NCI-H2107 treated with DMSO at 0.1 percent for 48 hours (cell line): Measurements from ENCODE around the gene UBASH3A.
"Not testable (repeated sequence)": the region's sequence is repeated elsewhere in the genome, so short reads cannot be mapped to it uniquely, and the experiment has no call there.

Experiments used
- DNase-seq: peaks from one replicate; lab custom pipeline; 2025; ENCODE audit not compliant: unreplicated experiment; lab: John Stamatoyannopoulos, UW

Gene UBASH3A

DNA sequence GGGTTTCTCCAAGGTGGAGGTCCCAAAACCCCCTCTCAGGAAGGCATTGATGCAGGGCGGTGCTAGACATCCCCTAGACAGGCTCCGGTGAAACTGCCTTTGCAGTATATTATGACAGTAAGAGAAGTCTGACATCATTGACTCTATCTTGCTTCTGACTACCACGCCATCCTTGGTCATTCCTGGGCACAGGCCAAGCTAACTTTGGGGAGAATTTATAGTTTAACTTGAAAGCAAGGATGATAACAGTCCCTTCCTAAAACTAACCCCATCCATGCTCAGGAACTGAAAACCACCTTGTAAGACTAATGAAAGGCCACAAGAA is 62.1 kb downstream of the UBASH3A start:
- DNase-seq = no peak

DNA sequence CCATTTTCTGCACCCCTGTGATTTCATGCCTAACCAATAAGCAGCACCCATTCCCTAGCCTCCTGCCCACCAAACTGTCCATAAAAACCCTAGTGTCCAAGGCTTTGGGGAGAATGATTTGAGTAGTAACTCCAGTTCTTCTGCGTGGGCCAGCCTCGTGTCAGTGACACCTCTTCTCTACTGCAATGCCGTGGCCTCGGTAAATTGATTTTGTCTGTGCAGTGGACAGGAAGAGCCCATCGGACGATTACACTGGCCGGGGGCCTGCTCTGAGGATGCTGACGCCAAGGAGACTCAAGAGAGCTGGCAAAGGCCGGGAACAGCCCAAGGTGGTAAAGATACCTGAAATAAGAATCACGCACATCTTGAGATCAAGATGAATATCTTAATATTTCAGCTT is 63.0 kb downstream of the UBASH3A start:
- DNase-seq = no peak

DNA sequence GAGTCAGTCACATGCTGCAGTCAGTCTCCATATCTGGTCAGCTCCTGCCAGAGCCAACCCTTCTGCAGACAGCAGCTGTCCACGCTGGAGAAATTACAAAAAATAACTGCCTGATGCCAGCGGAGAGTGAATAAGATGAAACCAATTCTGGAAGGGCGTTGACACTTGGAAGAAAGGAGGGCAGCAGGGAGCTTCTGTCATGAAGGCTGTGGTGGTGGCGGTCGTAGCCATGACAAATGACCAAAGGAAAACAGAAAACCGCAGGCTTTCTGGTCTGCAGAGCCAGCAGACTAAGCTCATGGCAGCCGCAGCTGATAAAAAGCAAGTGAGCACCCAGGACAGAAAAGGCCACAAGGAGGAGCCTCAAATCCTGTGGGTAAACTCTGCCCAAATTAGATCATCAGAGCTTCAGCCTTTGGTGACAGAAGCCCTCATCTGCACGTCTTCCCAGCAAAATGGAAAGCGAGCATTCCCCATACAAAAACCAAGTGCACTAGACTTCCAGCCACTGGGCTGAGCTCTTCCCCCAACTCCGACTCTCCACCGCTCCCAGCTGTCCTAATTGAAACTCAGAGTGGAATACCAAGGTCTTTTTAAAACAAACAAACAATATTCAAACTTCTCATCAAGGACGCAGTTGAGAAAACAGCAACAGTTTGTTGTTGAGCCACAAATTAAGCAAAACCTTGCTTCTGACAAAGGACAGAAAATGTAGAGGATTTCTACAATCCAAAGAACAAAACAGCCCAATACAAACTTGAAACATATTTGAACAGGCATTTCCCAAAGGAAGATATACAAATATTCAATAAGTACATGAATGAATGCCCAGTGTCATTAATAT is 63.7 kb downstream of the UBASH3A start:
- DNase-seq = peak; percentile 87

DNA sequence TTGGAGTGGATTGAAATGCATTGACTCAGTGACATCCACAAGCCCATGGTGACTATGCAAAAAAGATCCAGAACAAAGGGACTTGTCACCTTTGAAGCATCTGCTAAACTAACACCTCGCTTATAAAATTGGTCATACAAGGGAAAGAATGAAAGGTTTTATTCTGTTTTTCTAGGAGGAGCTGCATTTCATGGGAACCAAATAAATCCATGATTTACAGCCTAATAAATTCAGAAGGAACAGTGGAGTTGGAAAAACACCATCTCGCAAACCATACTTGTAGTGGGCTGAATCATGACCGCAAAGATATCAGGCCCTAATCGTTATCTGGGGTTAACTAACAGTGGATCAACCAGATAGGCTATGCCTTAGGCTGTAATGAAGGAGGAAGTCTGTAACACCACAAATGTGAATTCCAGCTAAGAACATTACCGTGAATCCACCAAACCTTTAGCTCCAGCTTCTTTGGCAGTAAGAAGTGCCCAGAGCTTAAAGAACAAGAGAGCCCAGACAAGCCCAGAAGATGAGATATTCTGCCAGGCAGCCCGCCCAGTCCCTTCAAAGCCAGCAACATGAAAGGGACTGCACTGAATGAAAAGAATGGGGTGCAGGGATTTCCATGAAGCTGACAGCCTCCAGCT is 64.9 kb downstream of the UBASH3A start:
- DNase-seq = no peak

DNA sequence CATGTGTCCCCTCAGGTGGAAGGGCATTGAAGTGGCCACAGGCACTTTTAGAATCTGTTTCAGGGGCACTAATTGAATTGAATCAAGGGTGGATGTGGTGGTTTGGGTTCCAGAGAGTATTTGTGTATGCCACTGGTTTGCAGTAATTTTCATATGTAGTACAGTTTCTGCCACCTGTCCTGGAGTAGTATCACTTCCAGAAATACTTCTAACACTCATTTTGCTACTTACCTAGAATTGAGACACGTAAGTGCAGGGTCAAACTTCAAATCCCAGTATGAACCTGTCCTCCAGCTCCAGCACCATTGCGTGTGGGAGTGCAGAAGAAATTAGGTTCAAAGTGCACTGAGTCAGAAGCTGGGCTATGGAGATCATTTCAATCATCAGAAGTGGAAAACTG is 65.6 kb downstream of the UBASH3A start:
- DNase-seq = no peak

DNA sequence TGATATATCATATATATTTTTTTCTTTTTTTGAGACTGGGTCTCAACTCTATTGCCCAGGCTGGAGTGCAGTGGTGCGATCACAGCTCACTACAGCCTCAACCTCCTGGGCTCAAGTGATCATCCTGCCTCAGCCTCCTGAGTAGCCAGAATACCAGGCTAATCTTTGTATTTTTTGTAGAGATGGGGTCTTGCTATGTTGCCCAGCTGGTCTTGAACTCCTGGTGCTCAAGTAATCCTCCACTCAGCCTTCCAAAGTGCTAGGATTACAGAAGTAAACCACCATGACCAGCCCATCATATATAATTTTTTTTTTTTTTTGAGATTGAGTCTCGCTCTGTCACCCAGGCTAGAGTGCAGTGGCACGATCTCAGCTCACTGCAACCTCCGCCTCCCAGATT is 66.0 kb downstream of the UBASH3A start:
- not testable (repeated sequence) for DNase-seq

DNA sequence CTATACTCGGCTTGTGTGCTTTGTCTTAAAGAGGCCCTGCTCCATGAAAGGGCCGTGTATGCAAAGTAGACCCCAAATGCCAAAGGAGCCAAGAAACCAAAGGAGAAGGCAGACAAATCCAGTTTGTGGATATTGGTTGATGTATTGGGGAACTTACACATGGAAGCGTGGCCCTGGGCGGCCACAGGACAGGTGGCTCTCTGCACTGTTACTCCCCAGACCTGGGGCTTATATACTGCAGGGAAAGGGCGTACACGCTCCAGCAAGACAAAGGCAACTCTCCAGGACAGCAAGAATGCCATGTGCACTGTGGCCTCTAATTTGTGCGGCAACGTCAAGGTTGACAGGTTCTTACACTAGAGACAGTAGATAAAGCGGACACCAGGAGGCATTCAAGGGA is 67.5 kb downstream of the UBASH3A start:
- DNase-seq = no peak

DNA sequence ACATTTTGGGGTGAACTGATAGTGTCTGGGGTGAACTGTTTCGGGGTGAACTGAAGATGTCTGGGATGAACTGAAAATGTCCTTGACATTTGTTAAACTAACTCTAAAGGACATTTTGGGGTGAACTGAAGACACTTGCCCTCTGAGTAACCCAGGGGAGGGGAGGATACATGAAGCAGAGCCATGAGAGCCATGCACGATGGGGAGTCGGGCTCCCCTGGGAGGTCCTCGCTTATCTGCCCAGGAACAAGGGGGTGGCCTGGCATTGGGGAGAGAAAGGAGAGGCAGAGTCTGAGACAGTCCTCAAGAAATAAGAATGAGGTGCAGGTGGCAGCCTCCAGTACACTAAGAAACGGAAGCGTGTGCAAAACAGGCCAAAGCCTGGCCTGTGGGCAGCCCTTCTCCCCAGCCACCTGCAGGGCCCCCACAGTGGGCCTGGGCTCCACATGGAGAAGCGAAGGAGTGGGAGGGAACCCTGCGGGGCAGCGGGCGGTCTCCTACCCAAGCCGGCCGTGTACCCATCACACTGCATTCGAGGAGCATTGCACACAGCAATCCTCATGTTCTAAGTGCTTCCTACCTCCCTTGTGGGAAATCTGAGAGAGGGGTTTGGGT is 68.1 kb downstream of the UBASH3A start:
- DNase-seq = no peak

DNA sequence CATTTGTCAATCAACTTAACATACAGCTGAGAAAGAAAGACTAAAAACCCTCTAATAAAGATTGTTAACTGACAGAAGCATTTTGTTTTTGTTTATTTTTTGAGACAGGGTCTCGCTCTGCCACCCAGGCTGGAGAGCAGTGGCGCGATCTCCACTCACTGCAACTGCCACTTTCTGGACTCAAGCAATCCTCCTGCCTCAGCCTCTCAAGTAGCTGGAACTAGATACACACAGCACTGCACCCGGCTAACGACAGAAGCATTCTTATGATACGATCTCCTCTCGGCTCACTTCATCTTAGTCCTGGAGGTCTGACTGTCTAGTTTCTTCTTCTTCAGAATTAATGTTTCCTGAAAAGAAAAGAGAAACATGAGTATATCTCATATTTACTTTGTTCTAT is 68.8 kb downstream of the UBASH3A start:
- no peak for DNase-seq

DNA sequence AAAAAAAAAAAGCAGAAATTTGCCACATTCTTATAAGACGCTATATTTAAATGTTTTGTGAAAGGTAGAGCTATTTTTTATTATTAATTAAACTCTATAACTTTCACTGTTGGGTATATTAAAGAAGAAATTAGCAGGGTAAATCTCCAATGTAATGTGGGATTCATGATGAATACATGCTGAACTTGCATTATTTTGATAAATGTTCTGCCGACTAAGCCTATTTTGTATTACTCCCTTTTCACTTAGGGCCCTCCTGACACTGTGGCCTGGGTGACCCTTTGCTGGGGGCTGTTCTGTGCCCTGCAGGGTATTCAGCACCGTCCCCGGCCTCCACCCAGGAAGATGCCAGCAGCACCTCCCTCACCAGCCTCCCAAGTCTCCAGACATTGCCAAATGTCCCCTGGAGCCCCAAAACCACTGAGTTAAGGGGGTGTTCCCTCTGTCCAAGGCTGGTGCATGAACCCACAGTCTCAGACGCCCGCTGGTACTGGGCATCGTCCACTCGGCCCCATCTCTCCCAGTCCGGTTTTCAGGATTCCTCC is 69.9 kb downstream of the UBASH3A start:
- no peak for DNase-seq

DNA sequence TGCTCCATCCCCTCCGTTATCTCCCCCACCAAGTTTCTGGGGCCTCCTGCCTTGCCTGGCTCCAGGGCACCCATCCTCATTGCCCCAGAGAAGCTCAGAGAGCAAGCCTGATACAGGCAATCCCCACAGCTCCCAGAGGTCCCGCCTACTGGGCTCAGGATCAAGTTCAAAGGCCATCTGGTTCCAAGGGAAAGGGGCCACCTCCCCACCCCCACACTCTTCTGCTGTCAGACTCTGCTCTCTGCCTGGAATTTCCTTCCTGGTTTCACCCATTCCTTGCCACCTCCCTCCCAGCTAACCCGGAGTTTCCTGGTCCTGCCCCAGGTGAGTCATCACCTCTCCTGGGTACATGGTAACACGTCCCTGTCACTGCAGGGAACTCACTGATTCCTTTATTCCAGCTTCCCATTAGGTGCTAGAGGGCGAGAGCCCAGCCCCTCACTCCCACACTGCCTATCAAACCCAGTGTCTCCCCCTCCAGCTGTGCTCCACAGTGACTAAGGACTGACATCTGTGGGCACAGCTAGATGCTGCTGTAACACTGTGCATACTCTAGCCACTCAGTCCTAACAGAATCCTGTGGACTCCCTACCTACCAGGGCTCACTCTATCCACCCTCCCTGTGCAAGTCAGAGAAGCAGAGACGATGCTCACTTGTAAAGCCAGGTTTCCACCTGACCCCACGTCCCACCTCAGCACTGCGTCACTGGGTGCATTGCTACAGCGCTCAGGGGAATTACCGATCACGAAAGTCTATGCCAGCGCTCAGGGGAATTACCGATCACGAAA is 70.5 kb downstream of the UBASH3A start:
- DNase-seq = peak; percentile 36

DNA sequence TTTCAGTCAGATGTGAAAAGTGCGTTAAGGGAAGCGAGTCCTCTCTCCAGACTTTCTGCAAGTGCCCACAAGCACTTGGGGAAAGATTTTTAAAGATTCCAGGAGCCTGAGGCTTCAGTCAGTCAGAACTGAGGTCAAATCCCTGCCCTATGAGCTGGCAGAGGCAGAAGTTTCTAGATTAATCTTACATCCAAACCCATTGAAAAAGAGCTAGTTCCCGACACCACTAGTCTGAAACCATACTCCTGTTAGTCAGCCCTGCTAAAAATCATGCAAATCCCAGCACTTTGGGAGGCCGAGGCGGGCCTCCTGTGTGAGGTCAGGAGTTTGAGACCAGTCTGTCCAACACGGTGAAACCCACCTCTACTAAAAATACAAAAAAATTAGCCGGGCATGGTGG is 71.3 kb downstream of the UBASH3A start:
- DNase-seq = no peak

DNA sequence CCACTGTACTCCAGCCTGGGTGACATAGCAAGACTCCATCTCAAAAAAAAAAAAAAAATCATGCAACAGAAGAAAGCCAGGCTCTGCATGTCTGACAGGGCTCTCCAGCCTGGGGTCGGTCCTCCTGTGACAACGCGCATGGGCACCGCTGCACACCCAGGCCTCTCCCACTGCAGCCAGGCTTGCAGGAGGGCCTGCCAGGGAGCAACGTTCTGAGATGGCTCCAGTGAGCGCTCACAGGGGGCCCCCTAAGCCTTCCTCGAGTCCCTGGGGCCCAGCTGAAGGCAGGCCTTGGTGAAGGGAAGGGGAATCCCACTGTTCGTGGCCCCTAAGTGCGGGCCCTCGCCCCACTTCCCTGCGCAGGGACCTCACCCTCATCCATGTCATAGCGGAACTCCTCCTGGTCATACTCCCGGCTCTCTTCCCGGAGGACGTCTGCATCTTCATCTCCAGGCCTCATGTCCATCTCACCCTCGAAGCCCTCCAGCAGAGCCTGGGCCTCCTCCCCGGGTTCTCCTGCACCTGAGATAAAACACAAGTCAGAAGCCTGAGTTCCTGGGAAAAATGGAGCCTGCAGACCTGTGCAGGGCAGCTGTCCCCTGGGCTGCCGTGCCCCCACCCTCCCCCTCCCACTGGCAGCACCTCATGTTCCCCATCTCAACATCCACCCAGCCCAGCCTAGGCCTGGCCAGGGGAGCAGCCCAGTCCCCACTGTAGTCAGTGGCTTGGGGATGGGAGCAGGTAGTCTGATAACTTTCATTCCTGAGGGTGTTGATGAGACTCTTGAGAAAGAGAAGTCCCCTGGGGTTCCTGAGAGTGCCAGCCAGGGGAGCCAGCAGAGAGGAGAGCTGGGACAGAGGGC is 72.1 kb downstream of the UBASH3A start:
- DNase-seq = no peak

DNA sequence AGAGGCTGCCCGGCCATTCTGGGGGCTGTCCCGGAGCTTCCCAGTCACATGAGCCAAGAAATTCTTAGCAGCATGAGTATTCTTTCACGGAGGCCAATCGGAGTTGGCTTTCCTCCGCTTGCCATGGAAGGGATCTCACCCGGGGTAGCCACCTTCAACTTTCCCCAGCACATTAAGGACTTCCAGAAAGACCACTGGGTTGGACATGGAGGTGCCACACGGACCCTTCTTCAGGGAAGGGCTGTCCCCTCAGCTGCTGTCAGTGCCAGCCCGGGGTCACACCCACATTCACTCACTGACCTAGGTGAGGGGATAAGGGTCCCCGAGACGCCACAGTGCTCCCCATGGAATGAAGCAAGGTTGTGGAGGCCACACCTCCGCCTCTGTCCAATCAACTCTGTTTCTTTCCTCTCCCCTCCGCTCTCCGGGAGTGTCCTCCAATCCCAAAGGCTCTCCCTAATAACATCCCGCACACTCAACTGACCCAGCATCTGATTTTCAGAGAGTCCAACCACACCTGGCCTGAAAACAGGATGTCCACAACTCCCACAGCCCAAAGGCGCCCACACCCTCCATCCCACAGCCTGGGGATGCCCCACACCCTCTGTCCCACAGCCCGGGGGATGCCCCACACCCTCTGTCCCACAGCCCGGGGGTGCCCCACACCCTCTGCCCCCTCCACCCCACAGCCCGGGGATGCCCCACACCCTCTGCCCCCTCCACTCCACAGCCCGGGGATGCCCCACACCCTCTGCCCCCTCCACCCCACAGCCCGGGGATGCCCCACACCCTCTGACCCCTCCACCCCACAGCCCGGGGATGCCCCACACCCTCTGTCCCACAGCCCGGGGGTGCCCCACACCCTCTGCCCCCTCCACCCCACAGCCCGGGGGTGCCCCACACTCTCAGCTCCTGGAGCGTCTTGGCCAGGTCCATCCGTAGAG is 73.0 kb downstream of the UBASH3A start:
- no peak for DNase-seq

DNA sequence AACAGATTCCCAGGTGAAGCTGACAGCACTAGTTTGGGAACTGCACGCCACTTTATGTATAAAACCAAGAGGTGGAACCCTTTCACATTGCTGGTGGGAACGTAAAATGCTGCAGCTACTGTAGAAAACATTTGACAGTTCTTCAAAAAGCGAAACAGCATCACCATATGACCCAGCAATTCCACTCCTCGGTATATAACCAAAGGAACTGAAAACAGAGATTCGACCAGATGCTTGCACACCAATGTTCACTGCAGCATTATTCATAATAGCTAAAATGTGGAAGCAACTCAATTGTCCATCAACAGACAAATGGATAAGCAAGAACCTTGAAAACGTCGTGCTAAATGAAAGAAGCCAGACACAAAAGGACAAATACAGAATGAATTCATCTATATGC is 74.8 kb downstream of the UBASH3A start:
- no peak for DNase-seq

DNA sequence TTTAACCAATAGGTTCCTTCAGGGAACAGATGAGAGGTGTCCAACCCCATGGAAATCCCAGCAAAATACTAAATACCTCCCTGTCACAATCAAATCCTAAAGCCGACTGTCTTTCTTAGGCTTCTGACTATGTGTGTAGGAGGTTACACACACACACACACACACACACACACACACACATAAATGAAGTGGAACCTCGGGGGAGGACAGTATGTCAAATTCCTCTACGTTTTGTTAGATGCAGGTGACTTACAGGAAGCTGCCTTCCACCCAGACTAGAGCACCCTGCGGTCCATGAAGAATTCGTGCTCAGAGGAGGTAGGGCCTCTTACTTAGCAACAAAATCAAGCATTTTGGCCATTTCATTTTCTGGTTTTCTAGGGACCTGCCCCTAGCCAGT is 75.9 kb downstream of the UBASH3A start:
- no peak for DNase-seq

DNA sequence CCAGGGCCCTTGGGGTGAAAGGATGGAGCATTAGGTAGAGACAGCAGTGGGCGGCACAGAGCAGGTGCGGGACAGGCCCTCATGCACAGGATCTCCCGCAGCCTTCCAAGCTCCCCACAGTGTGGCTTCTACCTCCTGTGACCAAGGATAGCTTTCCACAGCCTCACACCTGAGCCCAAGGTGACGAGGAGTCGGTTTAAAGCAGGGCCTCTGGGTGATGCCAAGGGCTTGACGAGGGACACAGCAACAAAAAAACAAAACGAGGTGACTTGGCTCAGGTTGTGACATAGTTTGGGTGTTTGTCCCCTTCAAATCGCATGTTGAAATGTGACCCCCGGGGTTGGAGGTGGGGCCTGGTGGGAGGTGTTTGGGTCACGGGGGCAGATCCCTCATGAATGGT is 77.0 kb downstream of the UBASH3A start:
- DNase-seq = no peak

DNA sequence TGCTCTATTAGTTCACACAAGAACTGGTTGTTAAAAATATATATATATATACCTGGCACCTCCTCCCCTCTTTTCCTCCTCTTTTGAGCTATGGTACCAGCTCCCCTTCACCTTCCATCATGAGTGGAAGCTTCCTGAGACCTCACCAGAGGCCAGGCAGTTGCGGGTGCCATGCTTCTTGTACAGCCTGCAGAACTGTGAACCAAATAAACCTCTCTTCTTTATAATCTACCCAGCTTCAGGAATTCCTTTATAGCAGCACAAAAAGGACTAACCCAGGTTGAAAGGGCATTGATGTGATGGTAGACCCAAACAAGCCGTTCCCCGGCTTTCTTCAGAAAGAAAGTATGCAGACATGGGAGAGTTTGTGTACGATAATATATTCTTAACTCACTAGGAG is 77.5 kb downstream of the UBASH3A start:
- no peak for DNase-seq

DNA sequence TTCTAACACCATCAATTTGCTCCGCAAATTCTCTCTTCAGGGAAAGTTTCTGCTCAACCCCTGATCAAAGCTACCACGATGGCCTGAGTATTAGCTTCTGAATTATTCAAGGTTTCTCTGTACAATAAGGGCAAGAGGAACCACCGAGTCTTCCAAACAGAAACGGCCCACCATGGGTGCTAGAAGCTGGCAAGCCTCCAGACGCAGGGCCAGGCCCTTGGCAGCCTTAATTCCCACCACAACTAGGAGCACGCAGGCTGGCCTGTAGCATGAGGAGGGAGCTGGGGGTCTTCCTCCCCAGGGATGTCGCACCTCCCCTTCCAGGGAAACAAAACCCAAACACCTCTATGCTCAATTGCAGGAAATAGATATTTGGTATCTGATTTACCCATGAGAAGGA is 81.3 kb downstream of the UBASH3A start:
- no peak for DNase-seq
